Natural killer cell (primary cell): ENCODE data around the gene SUPT20HL2. TPM values are rescaled to one million over a fixed set of nuclear protein-coding genes. Genes with fewer than 3 reads are reported as not detected.

Experiments
- ATAC-seq, 3 donors: fragments of 150-1000 bp in 2 of 3; fragments of 200-7000 bp in 1 of 3; cut with Tn5 transposase; 1 replicate in 1 of 3; 2 replicates in 2 of 3; pipeline ENCODE4 v1.10.0; 2021; ENCODE audit warnings: mild to moderate bottlenecking in 2 of 3, moderate library complexity in 2 of 3
- DNase-seq, 2 donors: peaks; one replicate each; pipeline versions ENCODE4 v3.0.0 to v3.0.0-alpha.2; 2013 to 2021; ENCODE audit warnings: mixed read lengths in 1 of 2
- H3K27ac ChIP-seq: one replicate; pipeline ENCODE4 v1.5.1; 2013; ENCODE audit warnings: mild to moderate bottlenecking, low read length
- H3K27me3 ChIP-seq: one replicate; pipeline ENCODE4 v1.6.1; 2013; ENCODE audit warnings: low read length; ENCODE audit not compliant: control insufficient read depth, insufficient read depth
- H3K36me3 ChIP-seq: one replicate; pipeline ENCODE4 v1.6.1; 2013; ENCODE audit warnings: low read length; ENCODE audit not compliant: control insufficient read depth, insufficient read depth
- H3K4me1 ChIP-seq: one replicate; pipeline ENCODE4 v1.6.1; 2013; ENCODE audit warnings: low read length; ENCODE audit not compliant: control insufficient read depth, insufficient read depth
- H3K4me3 ChIP-seq: one replicate; pipeline ENCODE4 v1.5.1; 2013; ENCODE audit warnings: low read length
- H3K9me3 ChIP-seq: one replicate; pipeline ENCODE4 v1.6.1; 2013; ENCODE audit warnings: low read length; ENCODE audit not compliant: control insufficient read depth, insufficient read depth
- H3K27ac Mint-ChIP-seq, 2 donors: one replicate each; pipeline ENCODE4 v1.8.0; 2022; ENCODE audit warnings: mild to moderate bottlenecking in 2 of 2, mixed read lengths in 2 of 2, moderate library complexity in 1 of 2
- H3K27me3 Mint-ChIP-seq, 2 donors: one replicate each; pipeline ENCODE4 v1.8.0; 2022; ENCODE audit warnings: low read depth in 2 of 2, mixed read lengths in 2 of 2
- H3K36me3 Mint-ChIP-seq: one replicate; pipeline ENCODE4 v1.8.0; 2022; ENCODE audit warnings: mixed read lengths
- H3K4me1 Mint-ChIP-seq, 2 donors: one replicate each; pipeline ENCODE4 v1.8.0; 2022; ENCODE audit warnings: mixed read lengths in 2 of 2
- H3K4me3 Mint-ChIP-seq: one replicate; pipeline ENCODE4 v1.8.0; 2022; ENCODE audit warnings: mild to moderate bottlenecking, moderate library complexity, mixed read lengths
- H3K9me3 Mint-ChIP-seq, 2 donors: one replicate each; pipeline ENCODE4 v1.8.0; 2022; ENCODE audit warnings: mixed read lengths in 2 of 2
- WGBS: methylation state at CpG from one replicate; pipeline ENCODE4 v1.1.7; 2013; ENCODE audit warnings: missing lambda C conversion rate; ENCODE audit not compliant: insufficient coverage; 5-methylcytosine and 5-hydroxymethylcytosine counted together
- intact Hi-C: fragments of 100-400 bp; cut with micrococcal nuclease; formaldehyde crosslinking; loops from one replicate; pipeline ENCODE4 v1.14.2; 2022
- total RNA-seq, 4 donors: library from RNA; stranded (reverse); fragments of 120-200 nt in 1 of 4; gene quantifications; one replicate each; pipeline versions ENCODE4 v1.2.3 to v1.2.4, GENCODE V29; 2013 to 2022
- TF ChIP-seq, protein P1 (sequence below): fragments of 200-600 bp; IDR thresholded peaks from one replicate; pipeline ENCODE4 v1.8.0; 2022; ENCODE audit warnings: antibody characterized with exemption

SUPT20HL2 gene
- total RNA-seq, 3 donors from 2014 or later (not counting 1 experiment from before 2014, with no cell fraction given): not detected

DNA sequence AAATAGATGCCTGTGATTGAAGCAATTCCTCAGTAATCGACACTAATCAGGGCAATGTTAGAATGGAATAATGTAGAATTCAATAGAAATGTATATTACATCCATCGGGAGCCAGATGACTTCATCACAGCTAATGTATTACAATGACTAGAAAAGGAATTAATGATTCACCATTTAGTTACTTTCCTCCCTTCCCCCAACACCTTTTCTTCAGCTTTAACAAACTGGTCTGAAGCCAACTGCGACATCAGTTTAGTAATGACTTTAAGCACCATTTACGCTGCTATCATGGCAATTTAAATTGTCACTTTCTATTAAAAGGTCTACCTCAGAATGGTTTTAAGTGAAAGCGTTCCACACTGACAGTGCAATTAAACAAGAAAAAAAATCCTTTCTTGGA, 45.1 kb downstream of the SUPT20HL2 start:
- intact Hi-C loops: no loop called here
- TF ChIP-seq, protein P1, sequence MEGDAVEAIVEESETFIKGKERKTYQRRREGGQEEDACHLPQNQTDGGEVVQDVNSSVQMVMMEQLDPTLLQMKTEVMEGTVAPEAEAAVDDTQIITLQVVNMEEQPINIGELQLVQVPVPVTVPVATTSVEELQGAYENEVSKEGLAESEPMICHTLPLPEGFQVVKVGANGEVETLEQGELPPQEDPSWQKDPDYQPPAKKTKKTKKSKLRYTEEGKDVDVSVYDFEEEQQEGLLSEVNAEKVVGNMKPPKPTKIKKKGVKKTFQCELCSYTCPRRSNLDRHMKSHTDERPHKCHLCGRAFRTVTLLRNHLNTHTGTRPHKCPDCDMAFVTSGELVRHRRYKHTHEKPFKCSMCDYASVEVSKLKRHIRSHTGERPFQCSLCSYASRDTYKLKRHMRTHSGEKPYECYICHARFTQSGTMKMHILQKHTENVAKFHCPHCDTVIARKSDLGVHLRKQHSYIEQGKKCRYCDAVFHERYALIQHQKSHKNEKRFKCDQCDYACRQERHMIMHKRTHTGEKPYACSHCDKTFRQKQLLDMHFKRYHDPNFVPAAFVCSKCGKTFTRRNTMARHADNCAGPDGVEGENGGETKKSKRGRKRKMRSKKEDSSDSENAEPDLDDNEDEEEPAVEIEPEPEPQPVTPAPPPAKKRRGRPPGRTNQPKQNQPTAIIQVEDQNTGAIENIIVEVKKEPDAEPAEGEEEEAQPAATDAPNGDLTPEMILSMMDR: no peak
- Mint-ChIP-seq H3K4me1 (peaks cover 0 to 1% of the 10 kb centered on the region in 2 donors), H3K36me3 (no peaks in the 10 kb centered on the region), H3K4me3 (no peak overlapping the region), H3K9me3 (no peaks in the 10 kb centered on the region), H3K27ac (no peak overlapping the region), H3K27me3 (peaks cover 3 to 45% of the 10 kb centered on the region in 2 donors)
- Histone ChIP-seq H3K27me3 (no peaks in the 10 kb centered on the region), H3K4me1 (no peaks in the 10 kb centered on the region), H3K4me3 (no peak overlapping the region), H3K9me3 (no peaks in the 10 kb centered on the region), H3K36me3 (no peaks in the 10 kb centered on the region), H3K27ac (no peak overlapping the region)
- ATAC-seq (no peak), DNase-seq (no peak)
- 94% methylated on average over 3 of the region's 5 CpGs for WGBS

DNA sequence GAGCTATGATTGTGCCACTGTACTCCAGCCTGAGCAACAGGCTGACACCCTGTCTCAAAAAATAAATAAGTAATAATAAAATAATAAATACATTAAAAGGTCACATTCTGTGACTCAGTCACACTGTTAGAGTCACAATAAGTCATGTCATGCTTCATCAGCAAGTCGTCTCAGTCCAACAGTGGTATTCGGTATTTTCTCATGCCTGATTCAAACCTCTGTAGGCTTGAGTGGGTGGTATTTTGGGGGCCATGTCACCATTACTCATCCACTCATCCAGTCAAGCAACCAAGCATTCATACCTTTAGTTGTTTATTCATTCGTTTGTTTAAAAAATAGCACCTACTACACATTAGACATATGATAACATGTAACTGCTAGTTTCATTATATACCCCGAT, 46.9 kb downstream of the SUPT20HL2 start:
- H3K27ac Mint-ChIP-seq: no peak overlapping the region
- no peaks in the 10 kb centered on the region for H3K4me1 Mint-ChIP-seq
- peaks cover 0 to 42% of the 10 kb centered on the region in 2 donors for H3K27me3 Mint-ChIP-seq
- Histone ChIP-seq H3K36me3 (no peaks in the 10 kb centered on the region), H3K4me1 (no peaks in the 10 kb centered on the region), H3K27me3 (no peaks in the 10 kb centered on the region), H3K9me3 (no peaks in the 10 kb centered on the region), H3K27ac (no peak overlapping the region), H3K4me3 (no peak overlapping the region)
- WGBS: no CpG with 5 or more reads among the region's 4 CpGs
- no peak for DNase-seq
- TF ChIP-seq, protein P1: no peak
- intact Hi-C loops: no loop called here
- no peaks in the 10 kb centered on the region for H3K36me3 Mint-ChIP-seq
- no peak for ATAC-seq
- H3K9me3 Mint-ChIP-seq: no peaks in the 10 kb centered on the region
- no peak overlapping the region for H3K4me3 Mint-ChIP-seq

DNA sequence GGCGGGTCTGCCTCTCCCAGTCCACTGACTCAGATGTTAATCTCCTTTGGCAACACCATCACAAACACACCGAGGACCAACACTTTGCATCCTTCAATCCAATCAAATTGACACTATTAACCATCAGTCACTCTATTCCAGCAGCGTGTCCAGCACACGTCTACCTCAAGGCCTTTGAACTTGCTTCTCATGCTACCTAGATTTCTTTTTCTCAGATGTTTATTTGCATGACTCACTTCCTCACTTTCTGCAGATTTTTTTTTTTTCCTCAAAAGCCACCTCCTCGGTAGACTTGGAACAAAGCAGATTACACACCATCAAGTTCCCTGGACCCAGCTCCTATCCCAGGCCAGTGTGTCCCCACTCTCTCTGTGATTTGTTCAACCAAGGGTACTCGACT, 49.5 kb downstream of the SUPT20HL2 start:
- TF ChIP-seq, protein P1: no peak
- Histone ChIP-seq H3K36me3 (no peaks in the 10 kb centered on the region), H3K9me3 (no peaks in the 10 kb centered on the region), H3K4me1 (peaks cover 5% of the 10 kb centered on the region), H3K4me3 (no peak overlapping the region), H3K27me3 (no peaks in the 10 kb centered on the region), H3K27ac (no peak overlapping the region)
- H3K9me3 Mint-ChIP-seq: no peaks in the 10 kb centered on the region
- WGBS: 66% methylated on average over 5 of the region's 6 CpGs
- H3K27ac Mint-ChIP-seq: no peak overlapping the region
- peaks cover 9 to 11% of the 10 kb centered on the region in 2 donors for H3K4me1 Mint-ChIP-seq
- no peaks in the 10 kb centered on the region for H3K36me3 Mint-ChIP-seq
- H3K27me3 Mint-ChIP-seq: peaks cover 0 to 19% of the 10 kb centered on the region in 2 donors
- ATAC-seq: no peak
- intact Hi-C loops: no loop called here
- no peak for DNase-seq
- H3K4me3 Mint-ChIP-seq: no peak overlapping the region

DNA sequence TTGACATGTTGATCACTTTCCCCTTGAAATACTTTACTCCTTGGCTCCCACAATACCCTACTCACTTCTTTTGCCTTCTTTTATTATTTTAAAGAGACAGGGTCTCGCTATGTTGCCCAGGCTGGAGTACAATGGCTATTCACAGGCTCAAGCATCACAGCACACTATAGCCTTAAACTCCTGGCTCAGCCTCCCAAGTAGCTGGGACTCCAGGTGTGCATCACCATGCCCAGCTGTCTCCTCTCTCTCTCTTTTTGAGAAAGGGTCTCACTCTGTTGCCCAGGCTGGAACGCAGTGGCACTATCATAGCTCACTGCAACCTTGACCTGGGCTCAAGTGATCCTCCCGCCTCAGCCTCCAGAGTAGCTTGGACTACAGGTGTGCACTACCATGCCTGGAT, 51.6 kb downstream of the SUPT20HL2 start:
- no peak overlapping the region for H3K4me3 ChIP-seq
- H3K27me3 Mint-ChIP-seq: peaks cover 0 to 13% of the 10 kb centered on the region in 2 donors
- H3K4me3 Mint-ChIP-seq: no peak overlapping the region
- no peaks in the 10 kb centered on the region for H3K27me3 ChIP-seq
- H3K36me3 ChIP-seq: no peaks in the 10 kb centered on the region
- H3K4me1 Mint-ChIP-seq: peaks cover 9 to 11% of the 10 kb centered on the region in 2 donors
- no peaks in the 10 kb centered on the region for H3K36me3 Mint-ChIP-seq
- no peaks in the 10 kb centered on the region for H3K9me3 ChIP-seq
- intact Hi-C loops: no loop called here
- DNase-seq (no peak), ATAC-seq (no peak)
- TF ChIP-seq, protein P1: no peak
- H3K27ac ChIP-seq: no peak overlapping the region
- peaks cover 5% of the 10 kb centered on the region for H3K4me1 ChIP-seq
- H3K9me3 Mint-ChIP-seq: no peaks in the 10 kb centered on the region
- no peak overlapping the region for H3K27ac Mint-ChIP-seq
- WGBS: 92% methylated on average over 3 of the region's 3 CpGs
